ENCODE measurements around the gene LIPC.

GRCh38 chr15:58505581-58505980 is 73.8 kb downstream of the LIPC start:
- no peak for TF ChIP-seq GATA2 (IDR thresholded peaks at IDR 0.05; ENCODE audit: low read depth, low read length)
- TF ChIP-seq GATA3 (IDR thresholded peaks at IDR 0.05; ENCODE audit: low read depth, low read length): no peak
